OCI-LY7 (cell line): Measurements from ENCODE around the gene EMILIN1. TPM values are rescaled to one million over a fixed set of nuclear protein-coding genes. Genes with fewer than 3 reads are reported as not detected.
A peak's percentile ranks its signal among the peaks of the same experiment; 100 is the strongest.

ENCODE experiments used
- BruUV-seq: library from RNA; stranded (reverse); fragments of 400-500 nt; replicated peaks from 2 replicates; lab custom pipeline; 2021; lab: Mats Ljungman, UMichigan
- CTCF ChIA-PET: fragments of 300-600 bp; sonication (Branson Sonifier 250); formaldehyde crosslinking; loops from one replicate; lab custom pipeline; 2022; ENCODE audit warnings: antibody characterized with exemption; ENCODE audit not compliant: unreplicated experiment; lab: Charles Lee
- POLR2A ChIA-PET: fragments of 300-600 bp; sonication (Branson Sonifier 250); formaldehyde crosslinking; loops from one replicate; lab custom pipeline; 2022; ENCODE audit warnings: antibody characterized with exemption; lab: Charles Lee
- DNase-seq: peaks from one replicate; pipeline ENCODE4 v3.0.0-alpha.2; 2015; ENCODE audit warnings: low spot score
- H2AFZ ChIP-seq: fragments of 200-600 bp; sonication (generic), shearing (Covaris generic); 2 replicates; pipeline ENCODE4 v1.6.1; 2014; ENCODE audit warnings: mild to moderate bottlenecking, antibody characterized with exemption, low read length, moderate library complexity
- H3K27ac ChIP-seq: fragments of 200-600 bp; sonication (generic); 2 replicates; pipeline ENCODE4 v1.5.1; 2014; ENCODE audit warnings: mixed run types, low read depth, mild to moderate bottlenecking, moderate library complexity, low read length, inconsistent platforms; ENCODE audit not compliant: poor library complexity, severe bottlenecking
- H3K36me3 ChIP-seq: fragments of 200-600 bp; sonication (generic); 2 replicates; pipeline ENCODE4 v1.6.1; 2014; ENCODE audit warnings: mild to moderate bottlenecking, antibody characterized with exemption, low read length, moderate library complexity, mixed read lengths; ENCODE audit not compliant: insufficient read depth
- H3K4me1 ChIP-seq: fragments of 200-600 bp; sonication (generic); 2 replicates; pipeline ENCODE4 v1.5.1; 2014; ENCODE audit warnings: mild to moderate bottlenecking, low read length; ENCODE audit not compliant: insufficient read depth, poor library complexity, severe bottlenecking
- H3K4me2 ChIP-seq: fragments of 200-600 bp; sonication (generic); 2 replicates; pipeline ENCODE4 v1.6.1; 2014; ENCODE audit warnings: mild to moderate bottlenecking, low read length
- H3K4me3 ChIP-seq: fragments of 200-600 bp; sonication (generic); 2 replicates; pipeline ENCODE4 v1.5.1; 2014; ENCODE audit warnings: mild to moderate bottlenecking, low read depth, low read length; ENCODE audit not compliant: poor library complexity, severe bottlenecking
- H3K79me2 ChIP-seq: fragments of 200-600 bp; sonication (generic); 2 replicates; pipeline ENCODE4 v1.6.1; 2016; ENCODE audit warnings: low read depth, mild to moderate bottlenecking, low read length, moderate library complexity, mixed read lengths; ENCODE audit not compliant: insufficient read depth
- H3K9me2 ChIP-seq: fragments of 200-600 bp; sonication (generic); 2 replicates; pipeline ENCODE4 v1.6.1; 2016; ENCODE audit warnings: mild to moderate bottlenecking, low read length, mixed read lengths; ENCODE audit not compliant: insufficient read depth
- H3K9me3 ChIP-seq: fragments of 200-600 bp; sonication (generic); 2 replicates; pipeline ENCODE4 v1.6.1; 2014; ENCODE audit warnings: mild to moderate bottlenecking, mixed run types, low read length, mixed read lengths
- H4K20me1 ChIP-seq: fragments of 200-600 bp; sonication (generic); 2 replicates; pipeline ENCODE4 v1.6.1; 2014; ENCODE audit warnings: mild to moderate bottlenecking, antibody characterized with exemption, low read length, moderate library complexity, mixed read lengths; ENCODE audit not compliant: insufficient read depth
- EZH2phosphoT487 ChIP-seq: fragments of 200-600 bp; sonication (generic); IDR thresholded peaks from 2 replicates; pipeline ENCODE4 v1.6.1; 2018; ENCODE audit warnings: low read depth, borderline replicate concordance, mild to moderate bottlenecking, mixed run types, antibody characterized with exemption, low read length, moderate library complexity, mixed read lengths
- intact Hi-C: fragments of 100-400 bp; cut with micrococcal nuclease; formaldehyde crosslinking; loops from one replicate; pipeline ENCODE4 v1.10.0; 2022; ENCODE audit not compliant: unreplicated experiment
- total RNA-seq, 2 experiments: library from RNA; depleted of rRNA in 1 of 2; stranded (reverse); fragments of >200 nt in 1 of 2; shearing (Covaris generic) in 1 of 2; gene quantifications; 2 replicates each; pipeline ENCODE4 v1.2.3, GENCODE V29; 2014 to 2022
- TF ChIP-seq, protein P1 (sequence below): fragments of 200-600 bp; sonication (generic); conservative IDR thresholded peaks from 2 replicates; pipeline ENCODE4 v1.5.1; 2014; ENCODE audit warnings: mild to moderate bottlenecking, antibody characterized with exemption, low read length, moderate library complexity, mixed read lengths

Gene EMILIN1
- total RNA-seq, 2 experiments from 2014 or later = 2.2 to 2.7 TPM

DNA sequence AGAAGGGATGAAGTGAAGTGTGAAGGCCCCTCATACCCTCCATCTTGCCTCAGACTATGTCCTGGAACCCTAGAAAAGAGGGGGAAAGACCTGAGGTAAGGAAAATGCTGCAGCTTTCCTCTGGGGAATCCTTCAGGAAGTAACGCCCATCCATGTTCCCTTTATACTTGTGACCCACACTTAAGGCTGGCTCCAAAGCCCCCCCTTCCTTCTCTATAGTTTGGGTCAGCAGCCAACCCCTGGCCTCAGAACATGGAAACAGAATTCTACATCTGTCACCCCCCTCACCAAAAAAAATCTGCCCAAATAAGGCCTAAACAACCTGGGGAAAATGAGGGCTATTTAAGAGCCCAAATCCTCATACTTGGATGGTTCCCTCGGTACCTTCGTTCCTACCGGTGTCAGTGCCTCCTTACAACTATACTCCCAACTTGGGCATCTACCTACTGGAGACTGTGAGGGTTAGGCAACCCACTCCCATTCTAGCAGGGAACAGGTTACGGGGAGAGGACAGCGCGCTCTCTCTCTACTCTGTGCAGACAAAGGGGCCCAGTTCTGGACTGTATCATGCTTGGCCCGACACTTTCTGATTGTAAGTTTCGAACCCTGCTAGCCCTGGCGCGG, 7.7 kb upstream of the EMILIN1 start:
- no peak for DNase-seq
- H3K9me3 ChIP-seq = no peaks in the 10 kb centered on the region
- H3K4me2 ChIP-seq = peak overlapping the region; percentile 89
- peak overlapping the region; percentile 93 for H3K4me3 ChIP-seq
- H3K36me3 ChIP-seq = peaks cover 45% of the 10 kb centered on the region
- H3K79me2 ChIP-seq = peaks cover 26% of the 10 kb centered on the region
- H4K20me1 ChIP-seq = 0 out of 2 replicates have a peak, but pooled peaks cover 4% of the 10 kb centered on the region
- no peaks in the 10 kb centered on the region for H3K9me2 ChIP-seq
- BruUV-seq = TSS peak; percentile 77
- POLR2A ChIA-PET = interaction anchor here (0.6 to 1.9 kb wide), 5 partner anchors 11 to 54 kb away, joined by 3 to 14 read pairs (median 4); partner anchors contain the start of gene AGBL5
- peak overlapping the region; percentile 42 for H3K27ac ChIP-seq
- TF ChIP-seq, protein P1, sequence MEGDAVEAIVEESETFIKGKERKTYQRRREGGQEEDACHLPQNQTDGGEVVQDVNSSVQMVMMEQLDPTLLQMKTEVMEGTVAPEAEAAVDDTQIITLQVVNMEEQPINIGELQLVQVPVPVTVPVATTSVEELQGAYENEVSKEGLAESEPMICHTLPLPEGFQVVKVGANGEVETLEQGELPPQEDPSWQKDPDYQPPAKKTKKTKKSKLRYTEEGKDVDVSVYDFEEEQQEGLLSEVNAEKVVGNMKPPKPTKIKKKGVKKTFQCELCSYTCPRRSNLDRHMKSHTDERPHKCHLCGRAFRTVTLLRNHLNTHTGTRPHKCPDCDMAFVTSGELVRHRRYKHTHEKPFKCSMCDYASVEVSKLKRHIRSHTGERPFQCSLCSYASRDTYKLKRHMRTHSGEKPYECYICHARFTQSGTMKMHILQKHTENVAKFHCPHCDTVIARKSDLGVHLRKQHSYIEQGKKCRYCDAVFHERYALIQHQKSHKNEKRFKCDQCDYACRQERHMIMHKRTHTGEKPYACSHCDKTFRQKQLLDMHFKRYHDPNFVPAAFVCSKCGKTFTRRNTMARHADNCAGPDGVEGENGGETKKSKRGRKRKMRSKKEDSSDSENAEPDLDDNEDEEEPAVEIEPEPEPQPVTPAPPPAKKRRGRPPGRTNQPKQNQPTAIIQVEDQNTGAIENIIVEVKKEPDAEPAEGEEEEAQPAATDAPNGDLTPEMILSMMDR = no peak
- H2AFZ ChIP-seq = peak overlapping the region; percentile 64; the same call in 1 of the 2 replicates
- H3K4me1 ChIP-seq = peaks cover 50% of the 10 kb centered on the region
- intact Hi-C loops = loop anchor here (1.0 to 2.0 kb wide), 3 partner anchors 16 to 38 kb away; partner anchors contain the start of genes AGBL5, KHK and TMEM214
- CTCF ChIA-PET = no interaction called here

DNA sequence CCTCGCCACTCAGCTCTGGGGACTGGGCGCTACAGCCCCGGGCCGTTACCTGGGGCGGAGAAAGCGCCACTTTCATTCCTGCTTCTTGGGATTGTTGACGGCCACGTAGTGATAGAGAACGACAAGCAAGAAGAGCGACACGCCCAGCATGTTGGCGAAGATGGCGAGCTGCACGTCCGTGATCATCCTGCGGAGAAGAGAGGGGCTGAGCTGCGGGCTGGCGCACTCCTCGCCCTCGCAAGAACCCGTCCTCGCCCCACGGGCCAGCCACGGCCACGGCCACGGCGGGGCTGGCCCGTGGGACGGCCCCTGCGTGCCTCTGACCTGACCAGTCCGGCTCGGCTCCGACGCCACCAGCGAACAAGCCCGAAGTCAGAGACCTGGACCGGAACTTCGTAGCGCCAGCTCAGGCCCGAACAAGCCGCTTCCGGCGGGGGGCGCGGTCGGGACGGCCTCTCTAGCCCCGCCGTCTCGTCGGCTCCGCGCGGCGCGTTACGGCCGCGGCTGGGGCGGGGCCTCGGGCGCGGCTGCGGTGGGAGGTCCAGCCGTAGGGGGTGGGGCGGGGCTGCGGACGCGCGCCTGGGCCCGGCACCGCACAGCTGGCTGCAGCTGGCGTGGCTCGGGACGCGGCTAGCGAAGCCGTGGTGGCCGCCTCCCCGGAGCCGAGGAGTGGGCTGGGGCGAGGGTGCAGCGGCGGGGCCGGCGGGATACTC, 7.0 kb upstream of the EMILIN1 start, which contains the start of gene OST4:
Gene OST4 (minus strand): TSS at position 378 of the 713 bp plus-strand sequence.
- Histone ChIP-seq H3K9me3 (no peaks in the 10 kb centered on the region), H3K27ac (peak within 1 kb of the TSS; percentile 53), H2AFZ (peak within 1 kb of the TSS; percentile 64; the same call in 1 of the 2 replicates), H4K20me1 (0 out of 2 replicates have a peak, but pooled peaks cover 4% of the 10 kb centered on the region), H3K36me3 (peaks cover 38% of the 10 kb centered on the region), H3K4me2 (peak within 1 kb of the TSS; percentile 89), H3K4me3 (peak within 1 kb of the TSS; percentile 93), H3K9me2 (no peaks in the 10 kb centered on the region), H3K79me2 (peaks cover 26% of the 10 kb centered on the region), H3K4me1 (peaks cover 56% of the 10 kb centered on the region)
- ChIA-PET CTCF (no interaction called here), POLR2A (interaction anchor here (0.8 to 1.9 kb wide), 5 partner anchors 11 to 25 kb away, joined by 3 to 14 read pairs (median 6); partner anchors contain the start of gene AGBL5)
- BruUV-seq = no TSS peak
- intact Hi-C loops = loop anchor here (1.0 to 2.0 kb wide), 3 partner anchors 15 to 39 kb away; partner anchors contain the start of genes AGBL5, KHK and TMEM214
- peak; percentile 94 for DNase-seq
- TF ChIP-seq, protein P1 = peak; percentile 53
- no peak for TF ChIP-seq EZH2phosphoT487
